SH-SY5Y (cell line): ENCODE data around the gene XPOT.

Source experiments
- GATA2 ChIP-seq: IDR thresholded peaks from 2 replicates; pipeline ENCODE4 v1.6.1; 2011; ENCODE audit warnings: mild to moderate bottlenecking, low read depth, low read length
- GATA3 ChIP-seq: IDR thresholded peaks from 2 replicates; pipeline ENCODE4 v1.6.1; 2011; ENCODE audit warnings: low read depth, mild to moderate bottlenecking, low read length, moderate library complexity

GRCh38 chr12:64385468-64385867, 18.7 kb upstream of the XPOT start:
- no peak for TF ChIP-seq GATA2
- no peak for TF ChIP-seq GATA3
